ENCODE results near the gene ZNF232.
A peak's percentile ranks its signal among the peaks of the same experiment; 100 is the strongest.
"Not testable (repeated sequence)": the region's sequence is repeated elsewhere in the genome, so short reads cannot be mapped to it uniquely, and the experiment has no call there.

Gene ZNF232

DNA sequence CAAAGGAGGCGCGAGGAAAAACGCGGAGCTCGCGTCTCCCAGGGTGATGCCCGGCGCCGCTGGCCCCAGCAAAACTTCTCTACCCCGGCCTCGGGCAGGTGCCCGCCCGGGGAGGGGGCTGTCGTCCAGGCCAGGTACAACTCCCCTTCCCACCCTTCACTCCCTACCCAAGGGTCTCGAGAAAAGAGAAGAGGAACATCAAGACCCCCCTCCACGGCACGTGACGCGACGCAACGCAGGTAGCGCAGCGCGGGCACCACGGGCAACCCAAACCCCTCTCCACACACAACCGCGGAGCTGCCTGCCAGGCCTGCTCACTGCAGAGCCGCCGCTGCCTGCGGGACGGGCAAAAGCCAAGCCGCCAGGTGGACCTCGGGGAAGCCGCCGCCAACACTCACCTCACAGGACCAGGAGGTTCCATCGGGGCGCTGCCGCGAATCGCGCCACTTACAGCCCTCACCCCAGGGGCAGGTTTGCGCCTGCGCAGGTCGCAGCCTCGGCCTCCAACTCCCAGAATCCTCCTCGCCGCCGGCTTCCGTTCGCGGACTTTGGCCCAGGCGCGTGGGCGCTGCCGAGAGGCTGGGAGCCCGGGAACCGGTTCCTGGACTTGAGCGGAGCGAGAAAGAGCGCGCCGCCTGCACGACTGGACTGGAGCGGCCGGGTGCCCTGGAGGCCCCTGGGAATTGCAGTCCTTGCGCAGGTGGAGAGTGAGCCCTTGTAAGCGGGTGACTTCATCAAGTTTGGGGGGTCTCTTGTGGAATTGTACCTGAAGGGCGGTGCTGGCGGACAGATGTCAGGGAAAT is at the start of gene ZNF232:
ZNF232 (minus strand) TSS at position 477 of the 803 bp plus-strand sequence; CDS start at position 421, 56 bp downstream.
- peak; percentile 62 for DNase-seq

DNA sequence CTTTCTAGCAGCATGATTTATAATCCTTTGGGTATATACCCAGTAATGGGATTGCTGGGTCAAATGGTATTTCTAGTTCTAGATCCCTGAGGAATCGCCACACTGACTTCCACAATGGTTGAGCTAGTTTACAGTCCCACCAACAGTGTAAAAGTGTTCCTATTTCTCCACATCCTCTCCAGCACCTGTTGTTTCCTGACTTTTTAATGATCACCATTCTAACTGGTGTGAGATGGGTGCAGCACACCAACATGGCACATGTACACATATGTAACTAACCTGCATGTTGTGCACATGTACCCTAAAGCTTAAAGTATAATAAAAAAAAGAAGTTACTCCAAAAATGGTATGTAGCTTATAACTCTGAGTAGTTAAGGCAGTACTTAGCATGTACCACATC is 49.0 kb upstream of the ZNF232 start:
- DNase-seq = not testable (repeated sequence)

DNA sequence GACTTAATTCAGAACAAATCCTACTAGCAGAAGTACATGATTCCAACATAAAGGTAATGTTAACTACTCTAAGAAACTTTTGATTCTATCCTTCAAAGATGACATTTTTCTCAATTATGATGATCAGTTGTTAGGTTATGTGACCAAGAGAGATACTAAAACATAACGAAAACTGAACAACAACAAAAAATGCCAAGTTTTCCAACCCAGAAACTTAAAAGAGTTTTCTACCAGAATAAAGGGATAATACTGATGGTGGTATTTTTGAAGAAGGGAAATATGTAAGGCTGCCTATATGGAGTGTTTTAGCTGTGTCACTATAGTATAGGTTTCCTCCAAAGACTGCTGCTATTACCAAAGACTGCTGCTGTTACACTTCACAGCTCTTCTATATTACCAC is 34.4 kb upstream of the ZNF232 start:
- not testable (repeated sequence) for DNase-seq

DNA sequence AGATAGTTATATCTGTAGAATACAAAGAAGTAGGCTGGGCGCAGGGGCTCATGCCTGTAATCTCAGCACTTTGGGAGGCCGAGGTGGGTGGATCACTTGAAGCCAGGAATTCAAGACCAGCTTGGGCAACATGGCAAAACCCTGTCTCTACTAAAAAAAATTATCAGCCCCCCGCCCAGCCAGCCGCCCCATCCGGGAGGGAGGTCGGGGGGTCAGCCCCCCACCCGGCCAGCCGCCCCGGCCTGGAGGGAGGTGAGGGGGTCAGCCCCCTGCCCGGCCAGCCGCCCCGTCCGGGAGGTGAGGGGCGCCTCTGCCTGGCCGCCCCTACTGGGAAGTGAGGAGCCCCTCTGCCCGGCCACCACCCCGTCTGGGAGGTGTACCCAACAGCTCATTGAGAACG is 31.2 kb upstream of the ZNF232 start:
- DNase-seq = not testable (repeated sequence)

DNA sequence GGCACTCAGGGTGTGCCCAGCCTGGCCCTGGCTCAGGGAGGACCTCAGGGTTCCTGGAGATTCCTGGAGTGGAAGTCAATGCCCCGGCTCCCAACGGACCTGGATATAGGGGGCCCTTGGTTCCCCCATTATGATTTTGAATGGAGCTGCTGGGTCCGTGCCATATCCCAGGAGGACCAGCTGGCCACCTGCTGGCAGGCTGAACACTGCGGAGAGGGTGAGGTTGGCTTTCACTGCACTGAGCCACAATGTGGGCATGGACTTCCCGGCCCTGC is 27.7 kb upstream of the ZNF232 start:
- DNase-seq = no peak

DNA sequence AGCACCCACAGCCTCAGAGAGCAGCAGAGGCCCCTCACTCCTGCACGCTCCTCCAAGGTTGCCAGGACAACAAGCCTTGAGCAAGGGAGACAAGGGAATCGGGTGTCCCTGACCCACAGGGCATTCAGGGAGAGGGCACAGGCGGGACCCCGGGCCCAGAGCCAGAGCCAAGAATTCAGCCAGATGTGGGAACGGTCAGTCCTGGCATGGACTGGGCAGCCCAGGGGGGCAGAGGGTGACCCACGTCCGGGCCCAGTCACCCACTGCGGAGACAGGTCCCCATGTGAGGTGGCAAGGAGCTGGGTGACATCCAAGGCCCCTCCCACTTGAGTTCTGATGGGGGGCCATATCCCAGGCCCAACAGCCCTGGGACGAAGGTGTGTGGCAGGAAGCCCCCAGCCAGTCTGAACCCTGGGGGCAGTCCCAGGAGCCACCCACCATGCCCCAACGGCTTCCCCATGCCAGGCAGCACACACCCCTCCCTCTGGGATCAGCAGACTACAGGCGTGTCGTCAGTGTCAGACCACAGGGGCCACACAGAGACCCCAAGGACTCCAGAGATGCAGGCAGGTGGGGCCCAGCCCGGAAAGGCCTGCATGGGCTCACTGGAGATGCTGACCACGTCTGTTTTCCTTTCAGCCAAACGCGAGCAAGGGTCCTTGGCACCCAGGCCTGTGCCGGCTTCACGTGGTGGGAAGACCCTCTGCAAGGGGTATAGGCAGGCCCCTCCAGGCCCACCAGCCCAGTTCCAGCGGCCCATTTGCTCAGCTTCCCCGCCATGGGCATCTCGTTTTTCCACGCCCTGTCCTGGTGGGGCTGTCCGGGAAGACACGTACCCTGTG is 27.2 kb upstream of the ZNF232 start:
- no peak for DNase-seq

DNA sequence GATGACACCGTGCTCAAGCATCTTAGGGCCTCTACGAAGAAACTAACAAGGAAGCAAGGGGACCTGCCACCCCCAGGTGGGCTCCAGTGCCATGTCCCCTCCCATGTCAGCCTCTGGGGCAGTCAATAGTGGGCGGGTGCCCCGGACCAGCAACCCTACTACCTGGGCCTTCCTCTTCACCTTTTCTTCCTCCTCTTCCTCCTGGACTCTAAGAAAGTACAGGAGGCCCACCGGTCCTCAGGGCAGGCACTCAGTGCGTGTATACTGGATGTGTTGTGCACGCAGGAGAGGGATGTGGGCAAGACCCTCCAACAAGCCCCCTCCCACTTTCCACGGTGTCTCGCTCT is 26.5 kb upstream of the ZNF232 start:
- DNase-seq = not testable (repeated sequence)

DNA sequence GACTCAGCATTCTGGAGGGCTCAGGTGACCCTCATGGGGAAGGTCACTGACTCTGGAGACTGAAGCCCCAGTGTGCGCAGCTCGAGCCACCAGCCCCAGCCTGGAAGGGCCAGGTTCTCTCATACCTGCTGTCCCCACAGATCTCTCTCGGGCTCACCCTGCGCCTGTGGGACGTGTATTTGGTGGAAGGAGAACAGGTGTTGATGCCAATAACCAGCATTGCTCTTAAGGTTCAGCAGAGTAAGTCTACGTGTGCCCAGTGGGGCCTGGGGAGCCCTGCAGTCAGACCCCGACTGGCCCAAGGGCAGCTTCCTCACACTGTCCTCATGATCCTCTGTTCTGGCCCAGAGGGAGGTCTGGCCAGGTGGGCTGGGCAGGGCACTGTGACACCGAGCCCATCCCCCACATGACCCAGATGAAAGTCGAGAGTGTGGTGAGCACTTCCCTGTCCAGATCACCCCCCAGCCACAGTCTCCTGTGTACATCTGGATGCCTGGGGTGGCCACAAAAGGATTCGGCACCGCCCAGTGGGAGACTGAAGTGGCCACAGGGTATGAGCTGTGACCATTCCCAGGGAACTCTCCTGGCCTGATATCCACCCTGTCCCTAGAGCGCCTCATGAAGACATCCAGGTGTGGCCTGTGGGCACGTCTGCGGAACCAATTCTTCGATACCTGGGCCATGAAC is 26.0 kb upstream of the ZNF232 start:
- not testable (repeated sequence) for DNase-seq

DNA sequence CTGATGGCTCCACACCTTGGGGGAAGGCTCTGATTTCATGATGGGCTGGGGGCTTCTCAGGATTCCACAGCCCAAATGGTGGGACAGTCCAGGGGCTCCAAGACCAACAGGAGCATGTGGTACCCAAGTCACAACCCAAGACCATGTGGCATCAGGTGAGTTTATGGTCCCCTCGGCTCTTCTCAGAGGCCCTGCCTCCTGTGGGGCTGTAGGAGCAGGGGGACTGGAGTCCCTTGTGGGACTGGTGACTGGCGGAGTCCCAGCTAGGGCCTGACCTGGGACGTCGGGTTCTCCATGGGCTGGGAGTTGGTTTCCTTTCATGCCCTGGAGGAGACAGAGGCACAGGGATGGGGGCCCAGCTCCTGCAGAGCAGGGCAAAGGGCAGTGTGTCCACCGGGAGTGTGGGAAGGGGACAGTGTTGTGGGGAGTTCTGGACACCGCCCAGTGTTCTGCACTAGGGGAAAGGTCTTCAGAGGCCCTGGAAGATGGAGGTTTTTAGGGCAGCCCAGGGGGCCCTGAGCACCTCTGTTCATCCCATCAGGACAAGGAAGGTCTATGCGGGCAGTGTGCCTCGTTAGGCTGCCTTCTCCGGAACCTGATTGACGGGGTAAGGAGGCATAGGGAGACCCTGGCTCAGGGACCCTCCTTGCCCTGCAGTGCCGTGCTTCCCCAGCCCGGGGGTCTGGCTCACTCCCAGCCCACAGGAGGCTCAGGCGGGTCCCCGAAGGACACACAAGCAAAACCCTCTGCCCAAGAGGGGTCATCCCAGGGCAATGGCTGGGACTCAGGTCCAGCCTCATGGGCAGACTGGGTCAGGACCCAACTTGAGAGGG is 25.1 kb upstream of the ZNF232 start:
- DNase-seq = not testable (repeated sequence)

DNA sequence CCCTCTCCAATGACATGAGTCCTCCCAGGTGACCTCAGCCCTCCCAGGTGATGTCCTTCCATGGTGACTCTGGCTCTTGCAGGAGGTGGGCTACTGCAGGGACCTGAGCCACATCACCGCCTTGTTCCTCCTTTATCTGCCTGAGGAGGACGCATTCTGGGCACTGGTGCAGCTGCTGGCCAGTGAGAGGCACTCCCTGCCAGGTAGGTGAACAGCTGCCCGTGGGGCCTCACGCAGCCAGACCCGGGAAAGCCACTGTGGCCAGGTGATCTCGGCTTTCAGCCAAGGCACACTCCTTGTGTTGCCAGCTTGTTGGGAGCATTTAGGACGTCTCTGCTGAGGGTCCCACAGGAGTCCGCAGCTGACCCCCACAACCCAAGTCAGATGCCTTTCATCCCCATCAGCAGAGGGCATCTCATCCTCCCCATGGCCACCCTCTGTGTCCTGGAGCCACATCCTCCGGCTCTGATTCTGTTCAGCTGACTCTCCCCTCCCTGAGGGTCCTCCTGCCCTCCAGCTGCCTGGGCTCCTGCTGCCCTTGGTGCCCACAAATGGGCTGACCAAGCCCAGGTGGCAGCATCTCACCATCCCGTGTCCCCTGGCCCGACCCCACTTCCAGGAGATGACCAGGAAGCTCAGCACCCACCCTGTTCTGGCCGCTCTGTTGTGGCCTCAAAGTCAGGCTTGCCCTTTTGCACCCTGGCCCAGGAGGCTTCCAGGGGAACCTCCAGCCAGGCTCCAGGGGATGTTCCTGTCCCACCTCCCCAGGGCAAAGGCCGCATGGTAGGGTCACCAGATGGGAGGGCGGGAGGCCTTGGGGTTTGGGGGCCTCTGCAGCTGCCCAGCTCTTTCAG is 24.3 kb upstream of the ZNF232 start:
- DNase-seq = no peak

DNA sequence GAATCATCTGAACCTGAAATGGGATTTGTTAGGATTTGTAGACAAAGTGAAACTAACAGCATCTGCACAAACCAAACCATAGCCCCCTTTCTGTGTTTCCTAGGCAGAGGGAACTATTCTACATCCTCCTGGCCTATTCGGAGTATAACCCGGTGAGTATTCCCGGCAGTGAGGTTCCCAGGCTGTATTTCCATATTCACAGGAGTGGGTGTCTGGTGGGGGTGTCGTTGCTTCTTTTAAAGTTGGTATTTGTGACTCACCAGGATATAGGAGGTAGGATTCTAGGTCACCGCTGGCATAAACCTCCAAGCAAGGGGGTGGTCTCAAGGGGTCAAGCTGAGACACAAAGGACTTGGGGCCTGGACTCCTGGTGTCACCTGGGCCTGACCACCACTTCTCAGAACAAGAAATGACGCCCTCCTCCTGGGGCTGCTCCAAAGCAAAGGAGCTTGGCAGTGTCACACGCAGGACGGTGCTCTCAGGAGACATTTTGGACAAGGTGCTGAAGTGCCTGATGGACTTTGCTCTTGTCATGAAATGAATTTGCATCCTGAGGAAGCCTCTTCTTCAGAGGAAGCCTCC is 23.5 kb upstream of the ZNF232 start:
- DNase-seq = not testable (repeated sequence)

DNA sequence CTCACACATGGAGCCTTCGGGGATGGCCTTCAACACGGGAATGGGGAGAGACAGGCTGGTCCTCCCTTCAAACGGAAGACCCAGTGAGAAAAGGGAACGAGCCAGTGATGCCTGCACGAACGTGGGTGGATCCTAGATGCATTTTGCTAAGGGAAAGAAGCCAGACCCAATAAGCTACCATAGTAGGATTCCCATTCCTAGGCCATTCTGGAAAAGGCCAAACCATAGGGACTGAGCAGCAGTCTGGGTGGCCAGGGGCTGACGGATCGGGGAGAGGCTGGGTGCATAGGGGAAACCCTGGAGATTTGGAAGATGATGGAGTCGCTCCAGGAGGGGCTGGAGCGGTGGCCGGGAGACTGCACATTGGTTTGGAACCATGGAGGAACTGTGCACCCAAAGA is 22.9 kb upstream of the ZNF232 start:
- not testable (repeated sequence) for DNase-seq

DNA sequence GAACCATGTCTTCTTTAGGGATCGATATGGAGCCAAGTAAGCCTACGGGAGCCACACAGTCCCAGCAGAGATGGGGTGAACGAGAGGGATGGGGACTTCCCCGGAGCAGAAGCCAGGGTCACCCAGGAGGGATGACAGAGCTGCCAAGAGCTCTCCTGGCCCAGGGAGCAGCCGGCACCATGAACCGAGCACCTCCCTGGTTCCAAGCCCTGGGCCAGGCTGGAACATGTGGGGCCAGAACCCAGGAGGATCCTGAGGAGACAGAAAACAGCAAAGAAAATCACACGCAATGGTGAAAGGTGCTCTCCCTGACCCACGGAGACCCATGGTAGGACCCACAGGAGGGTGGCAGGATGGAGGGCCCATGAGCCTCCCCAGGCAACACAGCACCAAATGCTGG is 22.3 kb upstream of the ZNF232 start:
- DNase-seq = not testable (repeated sequence)

DNA sequence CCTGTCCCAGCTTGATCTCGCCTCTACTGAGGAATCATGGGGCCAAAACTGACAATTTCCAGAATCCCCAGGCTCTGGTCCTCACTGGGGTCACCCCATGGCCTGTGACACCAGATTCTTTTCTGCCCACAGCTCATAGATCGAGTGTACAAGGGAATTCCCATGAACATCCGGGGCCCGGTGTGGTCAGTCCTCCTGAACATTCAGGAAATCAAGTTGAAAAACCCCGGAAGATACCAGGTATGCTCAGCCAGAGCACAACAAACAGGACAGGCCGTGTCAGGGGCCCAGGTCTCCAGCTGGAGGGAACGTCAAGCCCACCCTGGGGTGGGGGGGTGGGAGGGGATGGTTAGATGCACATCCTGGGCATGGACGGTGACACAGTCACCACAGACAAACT is 21.6 kb upstream of the ZNF232 start:
- no peak for DNase-seq

DNA sequence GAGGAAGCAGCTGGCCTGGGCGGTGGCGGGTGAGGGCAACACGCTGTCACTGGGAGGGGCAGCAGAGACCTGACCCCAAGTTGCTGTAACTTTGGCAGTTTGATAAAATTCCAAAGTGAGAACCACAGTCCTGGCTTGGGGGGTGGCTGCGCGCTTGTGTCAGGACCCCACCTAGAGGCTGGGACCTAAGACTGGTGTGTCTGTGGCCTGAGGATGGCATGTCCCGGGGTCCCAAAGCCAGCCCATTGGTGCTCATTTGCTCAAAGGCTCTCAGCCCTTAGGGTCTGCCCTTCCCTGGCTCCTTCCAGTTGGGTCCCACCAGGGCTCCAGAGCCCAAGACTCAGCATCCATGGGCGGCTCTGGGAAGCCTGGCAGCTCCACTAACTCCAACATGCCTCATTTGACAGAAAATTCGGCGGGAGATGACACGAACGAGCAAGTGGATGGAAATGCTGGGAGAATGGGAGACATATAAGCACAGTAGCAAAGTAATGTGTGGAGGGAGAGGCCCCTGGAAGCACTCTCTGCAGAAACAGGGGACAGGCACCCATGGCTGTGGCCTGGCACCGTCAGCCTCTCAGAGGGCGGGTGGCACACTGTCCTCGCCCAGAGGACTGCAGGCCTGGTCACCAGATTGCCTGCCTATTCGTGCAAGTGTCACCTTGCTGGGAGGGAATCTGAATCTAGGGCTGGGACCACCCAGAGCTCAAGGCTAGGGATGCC is 21.0 kb upstream of the ZNF232 start:
- DNase-seq = not testable (repeated sequence)

DNA sequence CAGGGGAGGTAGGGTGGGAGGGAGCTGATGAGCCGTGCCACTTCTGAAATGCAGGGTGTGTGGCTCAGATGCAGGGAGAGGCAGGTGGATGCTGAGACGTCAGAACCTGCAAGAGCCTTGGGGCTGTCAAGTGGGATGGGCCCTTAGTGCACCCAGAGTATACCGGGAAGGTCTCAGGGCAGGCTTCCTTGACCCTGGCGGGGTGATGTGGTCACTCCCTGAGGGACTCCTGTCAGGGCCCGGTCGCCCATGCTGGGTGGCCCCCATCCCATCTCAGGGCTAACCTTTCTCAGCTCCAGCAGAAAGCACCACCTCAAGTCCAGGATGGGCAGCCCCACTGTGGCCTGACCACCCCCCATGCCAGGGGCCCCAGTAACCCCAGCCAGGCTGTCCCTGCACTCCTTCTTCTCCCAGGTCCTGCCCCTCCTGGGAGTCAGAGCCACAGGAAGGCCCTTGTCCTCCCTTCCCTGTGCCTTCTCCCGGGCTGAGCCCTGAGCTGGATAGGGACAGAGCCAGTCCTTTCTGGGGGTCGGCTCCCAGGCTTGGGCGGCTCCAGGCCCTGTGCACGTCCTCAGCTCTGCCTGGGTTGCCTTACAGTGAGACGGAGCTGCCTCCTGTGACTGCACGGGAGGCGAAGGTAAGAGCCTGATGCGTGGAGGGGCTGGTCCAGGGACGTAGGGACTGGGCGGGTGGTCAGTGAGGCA is 20.3 kb upstream of the ZNF232 start:
- DNase-seq = not testable (repeated sequence)

DNA sequence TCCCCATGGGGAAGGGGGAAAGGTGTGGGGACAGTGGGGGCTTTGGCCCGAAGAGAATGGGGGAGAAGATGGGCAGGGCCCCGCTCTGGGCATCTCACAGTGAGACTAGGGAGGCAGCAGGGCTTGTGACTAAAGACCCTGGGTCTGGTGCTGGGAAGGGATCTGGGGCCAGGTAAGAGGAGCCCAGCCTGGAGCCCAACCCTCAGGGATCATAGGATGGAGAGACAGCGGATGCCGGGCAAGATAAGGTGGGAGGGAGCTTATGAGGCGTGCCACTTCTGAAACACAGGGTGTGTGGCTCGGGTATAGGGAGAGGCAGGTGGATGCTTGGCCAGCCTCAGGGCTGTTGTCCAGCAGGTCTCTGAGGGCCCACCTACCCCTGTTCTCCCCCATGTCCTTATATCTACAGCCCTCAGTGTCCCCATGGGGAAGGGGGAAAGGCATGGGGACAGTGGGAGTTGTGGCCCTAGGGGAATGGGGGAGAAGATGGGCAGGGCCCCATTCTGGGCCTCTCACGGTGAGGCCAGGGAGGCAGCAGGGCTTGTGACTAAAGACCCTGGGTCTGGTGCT is 19.6 kb upstream of the ZNF232 start:
- DNase-seq = no peak

DNA sequence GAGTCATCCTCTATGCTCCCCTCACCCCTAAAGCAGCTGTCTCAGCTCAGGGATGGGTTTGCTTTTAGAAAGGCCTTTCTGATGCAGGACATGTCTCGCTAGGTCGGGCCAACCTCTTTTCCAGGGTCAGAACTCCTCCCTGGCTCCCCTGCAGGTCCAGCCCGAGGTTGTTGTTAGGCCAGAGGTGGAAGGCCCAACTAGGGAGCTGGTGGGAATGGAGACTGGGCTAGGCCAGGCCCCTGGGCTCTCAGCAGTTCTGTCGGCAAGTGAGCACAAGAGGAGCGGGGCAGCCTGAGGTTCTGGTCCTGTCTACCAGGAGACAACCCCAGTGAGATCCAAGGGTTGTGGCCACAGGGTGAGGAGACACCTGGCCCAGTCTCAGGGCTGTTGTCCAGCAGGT is 19.0 kb upstream of the ZNF232 start:
- not testable (repeated sequence) for DNase-seq

DNA sequence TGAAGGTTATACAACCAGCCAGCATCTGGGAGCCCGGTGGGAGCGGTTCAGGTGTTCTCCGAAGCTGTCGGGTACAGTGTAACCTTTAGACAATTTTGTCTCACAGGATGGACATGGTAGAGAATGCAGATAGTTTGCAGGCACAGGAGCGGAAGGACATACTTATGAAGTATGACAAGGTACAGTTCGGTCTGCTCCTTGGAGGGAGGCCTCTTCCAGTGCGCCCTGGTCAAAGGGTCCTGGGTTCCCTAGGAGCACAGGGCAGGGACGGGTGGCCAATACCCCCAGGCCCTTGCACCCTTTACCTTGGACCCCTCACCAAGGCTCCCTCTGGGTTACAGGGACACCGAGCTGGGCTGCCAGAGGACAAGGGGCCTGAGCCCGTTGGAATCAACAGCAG is 18.6 kb upstream of the ZNF232 start:
- not testable (repeated sequence) for DNase-seq

DNA sequence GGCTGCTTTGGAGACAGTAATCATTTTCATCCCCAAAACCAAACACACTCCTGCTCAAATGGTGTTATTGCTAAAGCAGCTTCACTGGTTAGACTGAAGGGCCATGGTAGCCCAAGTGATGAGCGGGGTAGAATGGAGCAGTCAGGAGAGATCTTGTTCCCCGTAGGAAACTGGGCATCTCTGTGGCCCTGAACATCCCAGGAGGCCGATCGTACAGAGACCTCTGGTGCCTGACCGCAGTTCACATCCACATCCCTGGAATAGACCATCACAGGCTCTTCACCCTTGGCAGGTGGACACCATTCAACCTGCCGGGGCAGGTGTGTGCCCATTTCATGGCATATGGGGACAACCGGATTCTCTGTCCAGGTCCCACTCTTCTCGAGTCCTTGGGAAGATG is 18.1 kb upstream of the ZNF232 start:
- DNase-seq = not testable (repeated sequence)

All from NCI-H524 treated with DMSO at 0.1 percent for 48 hours (cell line).